SU-DHL-6 (cell line): ENCODE data around the gene LRRC71.

Source experiments
- H2AFZ ChIP-seq: fragments of 200-600 bp; sonication (generic); 2 replicates; pipeline ENCODE4 v1.6.1; 2014; ENCODE audit warnings: low read depth, mild to moderate bottlenecking, moderate library complexity, mixed read lengths, antibody characterized with exemption, low read length; ENCODE audit not compliant: severe bottlenecking
- H3F3A ChIP-seq: fragments of 200-600 bp; shearing (Covaris generic); 2 replicates; pipeline ENCODE4 v1.6.0; 2016; ENCODE audit warnings: antibody characterized with exemption, mild to moderate bottlenecking; ENCODE audit not compliant: insufficient read depth
- H3K27ac ChIP-seq: fragments of 200-600 bp; sonication (generic); 2 replicates; pipeline ENCODE4 v1.5.1; 2016; ENCODE audit warnings: low read depth, mild to moderate bottlenecking, low read length, moderate library complexity, mixed read lengths
- H3K27me3 ChIP-seq: fragments of 200-600 bp; sonication (generic), shearing (Covaris generic); 2 replicates; pipeline ENCODE4 v1.6.0; 2014; ENCODE audit warnings: mild to moderate bottlenecking, low read length
- H3K36me3 ChIP-seq: fragments of 200-600 bp; sonication (generic); 2 replicates; pipeline ENCODE4 v1.6.1; 2014; ENCODE audit warnings: mild to moderate bottlenecking, low read length, mixed read lengths
- H3K4me2 ChIP-seq: fragments of 300-600, 200-600 bp; shearing (Covaris generic), sonication (generic); 2 replicates; pipeline ENCODE4 v1.6.0; 2014; ENCODE audit warnings: low read length, low read depth, mild to moderate bottlenecking; ENCODE audit not compliant: poor library complexity, severe bottlenecking
- H3K4me3 ChIP-seq: fragments of 200-600 bp; sonication (generic); 2 replicates; pipeline ENCODE4 v1.5.1; 2014; ENCODE audit warnings: antibody characterized with exemption, low read length, mild to moderate bottlenecking, mixed read lengths; ENCODE audit not compliant: insufficient read depth, poor library complexity, severe bottlenecking
- H3K79me2 ChIP-seq: fragments of 200-600 bp; sonication (generic); 2 replicates; pipeline ENCODE4 v1.6.1; 2014; ENCODE audit warnings: mild to moderate bottlenecking, low read length, moderate library complexity; ENCODE audit not compliant: insufficient read depth
- H3K9ac ChIP-seq: fragments of 200-600 bp; sonication (generic); 2 replicates; pipeline ENCODE4 v1.7.0; 2014; ENCODE audit warnings: mild to moderate bottlenecking, low read length
- H3K9me2 ChIP-seq: fragments of 200-600 bp; sonication (generic); replicated peaks from 2 replicates; pipeline ENCODE4 v1.6.1; 2014; ENCODE audit warnings: low read length; ENCODE audit not compliant: insufficient read depth
- H3K9me3 ChIP-seq: fragments of 200-600 bp; sonication (generic); 2 replicates; pipeline ENCODE4 v1.6.1; 2014; ENCODE audit warnings: low read length, mixed read lengths; ENCODE audit not compliant: insufficient read depth
- H4K20me1 ChIP-seq: fragments of 200-600 bp; sonication (generic); 2 replicates; pipeline ENCODE4 v1.6.1; 2014; ENCODE audit warnings: low read depth, mild to moderate bottlenecking, antibody characterized with exemption, low read length, moderate library complexity, mixed read lengths
- EZH2phosphoT487 ChIP-seq: fragments of 200-600 bp; sonication (generic), shearing (Covaris generic); conservative IDR thresholded peaks from 2 replicates; pipeline ENCODE4 v1.6.1; 2018; ENCODE audit warnings: mild to moderate bottlenecking, antibody characterized with exemption, low read length, moderate library complexity, mixed read lengths
- TF ChIP-seq, protein P1 (sequence below): fragments of 200-600 bp; sonication (generic); IDR thresholded peaks from one replicate; pipeline ENCODE4 v1.5.1; 2017; ENCODE audit warnings: antibody characterized with exemption, mild to moderate bottlenecking, low read length, moderate library complexity; ENCODE audit not compliant: insufficient read depth, poor library complexity, severe bottlenecking

LRRC71 gene

DNA sequence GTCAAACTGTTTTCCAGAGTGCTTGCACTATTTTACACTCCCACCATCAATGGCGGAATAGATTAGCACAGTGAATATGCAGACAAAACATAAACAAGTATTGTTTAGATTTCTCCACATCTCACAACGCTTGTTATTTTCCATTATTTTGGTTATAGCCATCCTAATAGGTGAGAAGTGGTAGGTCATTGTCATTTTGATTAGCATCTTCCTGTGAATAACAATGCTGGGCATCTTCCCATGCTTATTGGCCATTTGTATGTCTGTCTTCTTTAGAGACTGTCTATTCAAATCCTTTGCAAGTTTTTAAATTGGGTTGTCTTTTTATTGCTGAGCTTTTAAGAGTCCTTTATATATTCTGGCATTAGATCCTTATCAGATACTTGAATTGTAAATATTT, 54.7 kb downstream of the LRRC71 start:
- Histone ChIP-seq H3K9me2 (no peaks in the 10 kb centered on the region), H3K9ac (no peak overlapping the region), H3K9me3 (no peaks in the 10 kb centered on the region), H3K27me3 (no peaks in the 10 kb centered on the region), H3K79me2 (no peaks in the 10 kb centered on the region), H3K4me2 (no peak overlapping the region), H3K36me3 (no peaks in the 10 kb centered on the region), H4K20me1 (no peaks in the 10 kb centered on the region), H3K27ac (no peak overlapping the region), H3F3A (no peaks in the 10 kb centered on the region), H2AFZ (no peak overlapping the region), H3K4me3 (no peak overlapping the region)
- TF ChIP-seq, protein P1, sequence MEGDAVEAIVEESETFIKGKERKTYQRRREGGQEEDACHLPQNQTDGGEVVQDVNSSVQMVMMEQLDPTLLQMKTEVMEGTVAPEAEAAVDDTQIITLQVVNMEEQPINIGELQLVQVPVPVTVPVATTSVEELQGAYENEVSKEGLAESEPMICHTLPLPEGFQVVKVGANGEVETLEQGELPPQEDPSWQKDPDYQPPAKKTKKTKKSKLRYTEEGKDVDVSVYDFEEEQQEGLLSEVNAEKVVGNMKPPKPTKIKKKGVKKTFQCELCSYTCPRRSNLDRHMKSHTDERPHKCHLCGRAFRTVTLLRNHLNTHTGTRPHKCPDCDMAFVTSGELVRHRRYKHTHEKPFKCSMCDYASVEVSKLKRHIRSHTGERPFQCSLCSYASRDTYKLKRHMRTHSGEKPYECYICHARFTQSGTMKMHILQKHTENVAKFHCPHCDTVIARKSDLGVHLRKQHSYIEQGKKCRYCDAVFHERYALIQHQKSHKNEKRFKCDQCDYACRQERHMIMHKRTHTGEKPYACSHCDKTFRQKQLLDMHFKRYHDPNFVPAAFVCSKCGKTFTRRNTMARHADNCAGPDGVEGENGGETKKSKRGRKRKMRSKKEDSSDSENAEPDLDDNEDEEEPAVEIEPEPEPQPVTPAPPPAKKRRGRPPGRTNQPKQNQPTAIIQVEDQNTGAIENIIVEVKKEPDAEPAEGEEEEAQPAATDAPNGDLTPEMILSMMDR = no peak
- TF ChIP-seq EZH2phosphoT487 = no peak

DNA sequence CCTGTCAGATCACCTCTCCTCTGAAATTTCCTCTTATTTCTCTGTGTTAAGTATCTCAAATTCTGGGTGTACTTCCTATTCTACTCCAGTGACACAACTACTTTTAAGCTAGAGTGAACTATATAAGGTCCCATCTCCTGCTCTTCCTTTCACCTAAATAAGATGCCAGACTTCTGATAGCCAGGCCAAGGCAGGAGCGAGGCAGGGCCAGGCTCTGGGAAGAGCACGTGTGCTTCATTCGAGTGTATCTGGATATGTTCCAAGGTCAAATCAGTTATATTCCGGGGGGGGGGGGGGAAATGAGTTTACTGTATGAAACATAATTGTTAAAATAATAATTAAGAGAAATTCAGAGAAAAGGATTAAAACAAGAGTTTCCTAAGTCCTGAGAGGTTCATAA, 60.1 kb downstream of the LRRC71 start:
- Histone ChIP-seq H3K4me3 (no peak overlapping the region), H3K27me3 (no peaks in the 10 kb centered on the region), H2AFZ (no peak overlapping the region), H4K20me1 (no peaks in the 10 kb centered on the region), H3K4me2 (no peak overlapping the region), H3K27ac (no peak overlapping the region), H3K9me3 (no peaks in the 10 kb centered on the region), H3K36me3 (no peaks in the 10 kb centered on the region), H3K9ac (no peak overlapping the region), H3F3A (no peaks in the 10 kb centered on the region), H3K9me2 (no peaks in the 10 kb centered on the region), H3K79me2 (no peaks in the 10 kb centered on the region)
- TF ChIP-seq, protein P1 = no peak
- no peak for TF ChIP-seq EZH2phosphoT487
